PC-9 (cell line): ENCODE measurements around the gene RINT1. TPM values are rescaled to one million over a fixed set of nuclear protein-coding genes. Genes with fewer than 3 reads are reported as not detected.

ENCODE experiments used
- BruUV-seq: library from RNA; stranded (reverse); fragments of 400-500 nt; replicated peaks from 2 replicates; lab custom pipeline; 2021; lab: Mats Ljungman, UMichigan
- CTCF ChIA-PET: fragments of 300-600 bp; sonication (Branson Sonifier 250); formaldehyde crosslinking; loops from one replicate; lab custom pipeline; 2022; ENCODE audit warnings: antibody characterized with exemption; lab: Charles Lee
- POLR2A ChIA-PET: fragments of 300-600 bp; sonication (Branson Sonifier 250); formaldehyde crosslinking; loops from one replicate; lab custom pipeline; 2022; ENCODE audit warnings: antibody characterized with exemption; ENCODE audit not compliant: unreplicated experiment; lab: Charles Lee
- DNase-seq, 2 experiments: peaks; one replicate each; pipeline versions ENCODE4 v3.0.0 to v3.0.0-alpha.2; 2015 to 2022; ENCODE audit warnings: mixed read lengths in 1 of 2
- H2AFZ ChIP-seq: fragments of 200-600 bp; sonication (generic); 2 replicates; pipeline ENCODE4 v1.8.1; 2017; ENCODE audit warnings: antibody characterized with exemption
- H3F3A ChIP-seq: fragments of 200-600 bp; sonication (generic); 2 replicates; pipeline ENCODE4 v1.8.1; 2017; ENCODE audit warnings: antibody characterized with exemption, mild to moderate bottlenecking, low read depth; ENCODE audit not compliant: insufficient read depth
- H3K27ac ChIP-seq: fragments of 200-600 bp; sonication (generic); 2 replicates; pipeline ENCODE4 v1.6.1; 2016; ENCODE audit warnings: mixed run types
- H3K27me3 ChIP-seq: fragments of 200-600 bp; sonication (generic); 2 replicates; pipeline ENCODE4 v1.6.1; 2016; ENCODE audit warnings: low read depth, mixed run types; ENCODE audit not compliant: insufficient read depth
- H3K36me3 ChIP-seq: fragments of 200-600 bp; sonication (generic); 2 replicates; pipeline ENCODE4 v1.6.1; 2016; ENCODE audit warnings: low read depth, mixed run types
- H3K4me1 ChIP-seq: fragments of 200-600 bp; sonication (generic); replicated peaks from 2 replicates; pipeline ENCODE4 v1.6.1; 2016; ENCODE audit warnings: mixed run types; ENCODE audit not compliant: insufficient read depth
- H3K4me2 ChIP-seq: fragments of 200-600 bp; sonication (generic); 2 replicates; pipeline ENCODE4 v1.6.1; 2017; ENCODE audit warnings: mixed run types
- H3K4me3 ChIP-seq: fragments of 200-600 bp; sonication (generic); 2 replicates; pipeline ENCODE4 v1.6.1; 2016; ENCODE audit warnings: mixed run types
- H3K79me2 ChIP-seq: fragments of 200-600 bp; sonication (generic); 2 replicates; pipeline ENCODE4 v1.6.1; 2017; ENCODE audit warnings: low read depth, mixed run types
- H3K9me2 ChIP-seq: fragments of 200-600 bp; sonication (generic); 2 replicates; pipeline ENCODE4 v1.8.1; 2017; ENCODE audit warnings: mild to moderate bottlenecking; ENCODE audit not compliant: insufficient read depth
- H3K9me3 ChIP-seq: fragments of 200-600 bp; sonication (generic); 2 replicates; pipeline ENCODE4 v1.8.1; 2016; ENCODE audit warnings: low read depth; ENCODE audit not compliant: insufficient read depth
- H4K20me1 ChIP-seq: fragments of 200-600 bp; sonication (generic); 2 replicates; pipeline ENCODE4 v1.8.1; 2017; ENCODE audit not compliant: insufficient read depth
- EZH2 ChIP-seq: fragments of 200-600 bp; sonication (generic); IDR thresholded peaks from 2 replicates; pipeline ENCODE4 v1.8.0; 2017; ENCODE audit warnings: antibody characterized with exemption, low read depth
- intact Hi-C: fragments of 100-400 bp; cut with micrococcal nuclease; formaldehyde crosslinking; loops from one replicate; pipeline ENCODE4 v1.10.0; 2022; ENCODE audit not compliant: unreplicated experiment
- total RNA-seq: library from RNA; stranded (reverse); gene quantifications from 2 replicates; pipeline ENCODE4 v1.2.3, GENCODE V29; 2021
- TF ChIP-seq, protein P1 (sequence below): fragments of 200-600 bp; sonication (generic); conservative IDR thresholded peaks from 2 replicates; pipeline ENCODE4 v1.6.1; 2017; ENCODE audit warnings: mixed run types, antibody characterized with exemption, mild to moderate bottlenecking, moderate library complexity

RINT1 gene
- total RNA-seq, 1 experiment from 2014 or later: 25.1 TPM

DNA sequence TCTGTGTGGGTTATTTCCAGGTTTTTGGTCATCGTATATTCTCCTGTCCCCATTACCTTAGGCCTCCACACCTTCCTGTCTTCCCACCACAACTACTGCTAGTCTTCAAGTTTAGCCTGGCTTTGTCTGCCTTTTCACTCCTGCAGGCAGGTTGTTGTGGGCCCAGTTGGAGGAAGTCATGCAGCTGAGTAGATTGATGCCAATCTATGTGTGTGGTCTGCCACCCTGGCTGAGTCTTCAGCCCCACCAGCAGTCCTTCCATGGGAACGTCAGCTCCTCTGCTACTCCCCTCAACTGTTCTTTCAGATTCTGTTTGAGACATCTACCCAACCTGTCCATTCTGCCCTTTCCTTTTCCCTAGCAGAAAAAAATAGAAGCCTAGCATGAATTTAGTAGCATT is 6.3 kb downstream of the RINT1 start:
- peaks cover 12% of the 10 kb centered on the region for H3K36me3 ChIP-seq
- ChIA-PET CTCF (no interaction called here), POLR2A (no interaction called here)
- no peak overlapping the region for H2AFZ ChIP-seq
- peaks cover 8% of the 10 kb centered on the region for H3K79me2 ChIP-seq
- no peak overlapping the region for H3K27ac ChIP-seq
- no TSS peak for BruUV-seq
- intact Hi-C loops: no loop called here
- DNase-seq: no peak
- no peaks in the 10 kb centered on the region for H3F3A ChIP-seq
- TF ChIP-seq, protein P1, sequence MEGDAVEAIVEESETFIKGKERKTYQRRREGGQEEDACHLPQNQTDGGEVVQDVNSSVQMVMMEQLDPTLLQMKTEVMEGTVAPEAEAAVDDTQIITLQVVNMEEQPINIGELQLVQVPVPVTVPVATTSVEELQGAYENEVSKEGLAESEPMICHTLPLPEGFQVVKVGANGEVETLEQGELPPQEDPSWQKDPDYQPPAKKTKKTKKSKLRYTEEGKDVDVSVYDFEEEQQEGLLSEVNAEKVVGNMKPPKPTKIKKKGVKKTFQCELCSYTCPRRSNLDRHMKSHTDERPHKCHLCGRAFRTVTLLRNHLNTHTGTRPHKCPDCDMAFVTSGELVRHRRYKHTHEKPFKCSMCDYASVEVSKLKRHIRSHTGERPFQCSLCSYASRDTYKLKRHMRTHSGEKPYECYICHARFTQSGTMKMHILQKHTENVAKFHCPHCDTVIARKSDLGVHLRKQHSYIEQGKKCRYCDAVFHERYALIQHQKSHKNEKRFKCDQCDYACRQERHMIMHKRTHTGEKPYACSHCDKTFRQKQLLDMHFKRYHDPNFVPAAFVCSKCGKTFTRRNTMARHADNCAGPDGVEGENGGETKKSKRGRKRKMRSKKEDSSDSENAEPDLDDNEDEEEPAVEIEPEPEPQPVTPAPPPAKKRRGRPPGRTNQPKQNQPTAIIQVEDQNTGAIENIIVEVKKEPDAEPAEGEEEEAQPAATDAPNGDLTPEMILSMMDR: no peak
- no peak for TF ChIP-seq EZH2
- H3K4me2 ChIP-seq: no peak overlapping the region
- H4K20me1 ChIP-seq: no peaks in the 10 kb centered on the region
- no peak overlapping the region for H3K4me3 ChIP-seq
- no peaks in the 10 kb centered on the region for H3K27me3 ChIP-seq
- H3K9me3 ChIP-seq: no peaks in the 10 kb centered on the region
- no peaks in the 10 kb centered on the region for H3K9me2 ChIP-seq
- peaks cover 4% of the 10 kb centered on the region; the same call in 1 of the 2 replicates for H3K4me1 ChIP-seq

DNA sequence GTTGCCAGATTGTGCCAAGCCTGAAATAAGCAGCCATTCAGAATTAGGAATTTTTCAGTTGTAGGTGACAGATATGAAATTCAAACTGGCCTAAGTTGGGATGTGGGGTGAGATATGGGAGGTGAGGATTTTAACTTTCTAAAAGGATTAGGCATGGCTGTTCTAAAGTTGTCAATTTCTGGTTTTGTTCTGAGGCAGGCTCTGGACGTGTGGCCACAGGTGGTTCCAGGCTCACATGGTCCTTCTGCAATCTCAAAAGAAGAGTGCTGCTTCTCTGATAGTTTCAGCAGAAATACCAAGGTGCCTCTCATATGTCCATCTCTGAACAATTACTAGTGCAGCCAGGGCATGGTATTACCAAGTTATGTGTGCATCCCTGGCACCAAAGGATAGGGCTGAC is 27.9 kb downstream of the RINT1 start:
- H3K36me3 ChIP-seq: peaks cover 29% of the 10 kb centered on the region; the same call in 1 of the 2 replicates
- H2AFZ ChIP-seq: no peak overlapping the region
- no peaks in the 10 kb centered on the region for H3K9me2 ChIP-seq
- H3K79me2 ChIP-seq: no peaks in the 10 kb centered on the region
- POLR2A ChIA-PET: no interaction called here
- CTCF ChIA-PET: no interaction called here
- no peak overlapping the region for H3K4me2 ChIP-seq
- no peaks in the 10 kb centered on the region for H3K27me3 ChIP-seq
- H4K20me1 ChIP-seq: no peaks in the 10 kb centered on the region; the same call in 1 of the 2 replicates
- BruUV-seq: no TSS peak
- no peaks in the 10 kb centered on the region for H3K9me3 ChIP-seq
- DNase-seq: no peak
- H3F3A ChIP-seq: 0 out of 2 replicates have a peak, but pooled peaks cover 8% of the 10 kb centered on the region
- no peak for TF ChIP-seq EZH2
- TF ChIP-seq, protein P1: no peak
- no peak overlapping the region for H3K4me3 ChIP-seq
- H3K27ac ChIP-seq: no peak overlapping the region
- intact Hi-C loops: no loop called here
- H3K4me1 ChIP-seq: no peaks in the 10 kb centered on the region

DNA sequence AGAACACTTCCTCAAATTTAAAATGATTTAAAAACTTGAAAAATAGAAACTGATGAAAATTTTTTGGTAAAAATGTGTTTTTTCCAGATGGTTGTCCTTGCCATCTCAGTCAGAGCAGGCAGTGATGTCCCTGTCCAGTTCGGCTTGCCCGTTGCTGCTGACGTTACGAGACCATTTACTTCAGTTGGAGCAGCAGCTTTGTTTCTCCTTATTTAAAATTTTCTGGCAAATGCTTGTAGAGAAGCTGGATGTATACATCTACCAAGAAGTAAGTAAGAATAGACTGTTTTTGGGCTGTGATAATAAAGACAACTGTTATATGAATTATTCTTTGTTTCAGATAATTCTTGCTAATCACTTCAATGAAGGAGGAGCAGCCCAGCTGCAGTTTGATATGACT is 33.2 kb downstream of the RINT1 start:
- POLR2A ChIA-PET: interaction anchor here (0.6 to 0.7 kb wide), 3 partner anchors 186 to 408 kb away, joined by 3 to 4 read pairs (median 3); no protein-coding TSS in a partner anchor
- 0 out of 2 replicates have a peak, but pooled peaks cover 34% of the 10 kb centered on the region for H3K36me3 ChIP-seq
- no peaks in the 10 kb centered on the region for H3K9me3 ChIP-seq

More for the DNA sequence above, 33.2 kb downstream of the RINT1 start:
- BruUV-seq: no TSS peak
- Histone ChIP-seq H4K20me1 (no peaks in the 10 kb centered on the region), H3K4me3 (no peak overlapping the region), H3K27ac (no peak overlapping the region), H3K4me1 (no peaks in the 10 kb centered on the region), H3K79me2 (no peaks in the 10 kb centered on the region), H2AFZ (no peak overlapping the region), H3K4me2 (no peak overlapping the region), H3F3A (0 out of 2 replicates have a peak, but pooled peaks cover 8% of the 10 kb centered on the region), H3K27me3 (no peaks in the 10 kb centered on the region), H3K9me2 (no peaks in the 10 kb centered on the region)
- CTCF ChIA-PET: no interaction called here
- no peak for DNase-seq
- TF ChIP-seq, protein P1: no peak
- no peak for TF ChIP-seq EZH2
- intact Hi-C loops: no loop called here
